ENCODE results near the gene PROM1. TPM values are rescaled to one million over a fixed set of nuclear protein-coding genes. Genes with fewer than 3 reads are reported as not detected.
A peak's percentile ranks its signal among the peaks of the same experiment; 100 is the strongest.

The PROM1 gene
- total and polyA plus RNA-seq, 4 experiments from 2014 or later, result not detected

DNA sequence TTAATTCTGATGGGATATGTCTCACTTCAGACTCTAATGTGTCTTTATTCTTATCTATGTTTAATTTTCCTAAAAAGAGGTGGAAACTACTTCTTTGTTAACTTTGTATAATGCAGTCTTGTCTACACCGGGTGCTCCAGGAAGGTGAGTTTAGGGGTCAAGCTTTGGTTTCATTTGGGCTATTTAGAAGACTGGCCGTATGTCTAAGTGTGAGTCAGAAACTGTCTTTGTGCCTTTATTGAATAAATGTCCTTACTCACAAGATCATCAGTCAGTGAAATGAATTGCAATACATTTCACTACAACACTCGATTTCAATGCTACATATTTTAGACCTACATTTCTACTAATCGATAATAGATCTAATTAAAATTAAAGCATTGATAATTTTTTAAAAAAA lies 56.2 kb downstream of the PROM1 start:
- no peak overlapping the region for H3K27ac ChIP-seq (ENCODE audit: low read depth, low read length)
- CTCF ChIA-PET (ENCODE audit: partially characterized antibody), result interaction anchor here (1.2 to 5.8 kb wide), 2 partner anchors 31 to 237 kb away, joined by 3 to 63 read pairs; no protein-coding TSS in a partner anchor
- H3K4me1 Mint-ChIP-seq, result no peaks in the 10 kb centered on the region

DNA sequence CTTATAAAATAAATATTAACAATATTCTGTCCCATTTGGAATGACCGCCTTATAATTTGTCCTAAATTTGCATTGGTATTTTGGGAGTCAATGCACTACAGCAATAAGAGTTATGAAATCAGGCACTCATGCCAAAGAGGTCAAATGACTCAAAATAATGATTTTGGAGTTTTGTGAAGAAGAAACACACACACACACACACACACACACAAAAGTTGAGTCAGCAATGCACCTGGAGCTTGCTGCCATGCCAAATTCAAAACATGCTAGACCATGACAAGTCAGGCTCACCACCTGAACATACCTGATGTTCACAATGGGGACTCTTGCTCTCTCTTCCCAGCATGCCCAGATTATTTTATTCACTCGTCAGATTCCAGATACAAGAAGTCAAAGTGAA lies 56.7 kb downstream of the PROM1 start:
- Mint-ChIP-seq H3K27me3 (peaks cover 12 to 14% of the 10 kb centered on the region in 2 donors), H3K9me3 (no peaks in the 10 kb centered on the region), H3K4me3 (no peak overlapping the region), H3K27ac (no peak overlapping the region), H3K36me3 (no peaks in the 10 kb centered on the region), H3K4me1 (no peaks in the 10 kb centered on the region)
- Histone ChIP-seq H3K27ac (ENCODE audit: low read depth, low read length) (no peak overlapping the region), H3K27me3 (ENCODE audit: insufficient read depth, low read length) (no peaks in the 10 kb centered on the region), H3K9me3 (ENCODE audit: control insufficient read depth in 1 of 2, low read length in 2 of 2) (no peaks in the 10 kb centered on the region), H3K4me3 (ENCODE audit: low read length in 2 of 2) (no peak overlapping the region), H3K4me1 (ENCODE audit: insufficient read depth, low read length) (no peaks in the 10 kb centered on the region), H3K36me3 (ENCODE audit: insufficient read depth, low read length) (no peaks in the 10 kb centered on the region)
- ChIA-PET CTCF (ENCODE audit: partially characterized antibody) (interaction anchor here (5.8 kb wide), 1 partner anchor 238 kb away, joined by 63 read pairs; no protein-coding TSS in a partner anchor), POLR2A (ENCODE audit: partially characterized antibody) (no interaction called here)
- intact Hi-C loops (cut with micrococcal nuclease), result loop anchor here (5.0 to 10.0 kb wide), 2 partner anchors 170 to 1298 kb away; no protein-coding TSS in a partner anchor
- DNase-seq, result no peak

More for the DNA sequence above, 56.2 kb downstream of the PROM1 start:
- Histone ChIP-seq H3K4me3 (ENCODE audit: low read length in 2 of 2) (no peak overlapping the region), H3K4me1 (ENCODE audit: insufficient read depth, low read length) (no peaks in the 10 kb centered on the region), H3K27me3 (ENCODE audit: insufficient read depth, low read length) (no peaks in the 10 kb centered on the region), H3K36me3 (ENCODE audit: insufficient read depth, low read length) (no peaks in the 10 kb centered on the region), H3K9me3 (ENCODE audit: control insufficient read depth in 1 of 2, low read length in 2 of 2) (no peaks in the 10 kb centered on the region)
- no peak overlapping the region for H3K4me3 Mint-ChIP-seq
- DNase-seq, result no peak
- no peaks in the 10 kb centered on the region for H3K36me3 Mint-ChIP-seq
- POLR2A ChIA-PET (ENCODE audit: partially characterized antibody), result no interaction called here
- no peaks in the 10 kb centered on the region for H3K9me3 Mint-ChIP-seq
- no peak overlapping the region for H3K27ac Mint-ChIP-seq
- peaks cover 12 to 14% of the 10 kb centered on the region in 2 donors for H3K27me3 Mint-ChIP-seq
- intact Hi-C loops (cut with micrococcal nuclease), result loop anchor here (5.0 to 10.0 kb wide), 2 partner anchors 170 to 1297 kb away; no protein-coding TSS in a partner anchor

DNA sequence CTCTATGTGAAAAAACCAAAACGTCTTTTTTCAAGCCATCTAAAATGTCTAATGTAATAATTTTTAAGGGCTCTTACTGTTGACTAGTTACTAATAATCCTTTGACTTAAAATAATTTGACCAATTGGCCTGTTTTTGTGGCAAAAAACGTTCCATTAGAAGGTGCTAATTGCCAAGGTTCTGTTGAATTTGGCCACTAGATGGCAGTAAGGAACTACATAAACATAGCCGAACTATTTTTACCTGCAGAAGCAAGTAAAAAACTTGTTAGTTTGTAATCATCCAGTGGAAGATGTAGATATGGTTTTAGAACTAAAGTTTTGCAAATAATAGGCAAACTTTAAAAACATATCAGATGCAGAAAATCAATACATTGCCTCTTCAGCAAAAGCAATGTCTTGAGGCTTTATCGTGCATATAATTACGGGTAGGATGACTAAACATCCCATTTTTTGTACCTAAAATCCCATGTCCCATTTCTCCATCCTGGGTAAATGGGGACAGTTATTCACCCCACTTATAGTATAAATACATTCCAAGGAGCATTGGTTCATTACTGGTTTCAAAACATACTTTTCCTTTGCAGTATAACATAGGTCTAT lies 57.6 kb downstream of the PROM1 start:
- H3K27ac Mint-ChIP-seq, result no peak overlapping the region

DNA sequence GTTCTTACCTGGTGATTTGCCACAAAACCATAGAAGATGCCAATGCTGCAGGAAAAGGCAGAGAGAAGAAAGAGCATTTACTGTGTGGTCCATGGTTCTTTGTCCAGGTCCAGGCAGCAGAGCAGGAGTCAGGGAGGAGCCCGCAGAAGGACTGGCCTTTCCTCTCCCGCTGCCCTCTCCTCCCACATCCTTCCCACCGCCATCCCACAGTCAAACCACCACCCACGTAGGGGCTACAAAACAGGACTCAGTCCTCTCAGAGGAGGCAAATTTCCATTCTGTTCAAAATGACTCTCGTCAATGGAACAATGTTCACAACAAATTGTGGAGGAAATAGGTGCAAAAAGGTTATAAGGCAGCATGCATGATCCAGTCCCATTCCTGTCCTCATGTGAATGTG lies 58.6 kb downstream of the PROM1 start:
- no peak for DNase-seq
- no peaks in the 10 kb centered on the region for H3K9me3 Mint-ChIP-seq
- H3K4me1 Mint-ChIP-seq, result no peaks in the 10 kb centered on the region
- Histone ChIP-seq H3K4me1 (ENCODE audit: insufficient read depth, low read length) (no peaks in the 10 kb centered on the region), H3K27ac (ENCODE audit: low read depth, low read length) (no peak overlapping the region), H3K36me3 (ENCODE audit: insufficient read depth, low read length) (no peaks in the 10 kb centered on the region), H3K9me3 (ENCODE audit: control insufficient read depth in 1 of 2, low read length in 2 of 2) (no peaks in the 10 kb centered on the region), H3K27me3 (ENCODE audit: insufficient read depth, low read length) (no peaks in the 10 kb centered on the region), H3K4me3 (ENCODE audit: low read length in 2 of 2) (no peak overlapping the region)
- intact Hi-C loops (cut with micrococcal nuclease), result loop anchor here (5.0 to 10.0 kb wide), 2 partner anchors 172 to 1300 kb away; no protein-coding TSS in a partner anchor
- H3K36me3 Mint-ChIP-seq, result no peaks in the 10 kb centered on the region
- H3K27me3 Mint-ChIP-seq, result peaks cover 12 to 15% of the 10 kb centered on the region in 2 donors
- ChIA-PET CTCF (ENCODE audit: partially characterized antibody) (interaction anchor here (0.5 to 1.9 kb wide), 3 partner anchors 239 to 314 kb away, joined by 3 to 7 read pairs (median 4); no protein-coding TSS in a partner anchor), POLR2A (ENCODE audit: partially characterized antibody) (no interaction called here)
- no peak overlapping the region for H3K4me3 Mint-ChIP-seq
- H3K27ac Mint-ChIP-seq, result no peak overlapping the region

More for the DNA sequence above, 57.6 kb downstream of the PROM1 start:
- H3K27ac ChIP-seq (ENCODE audit: low read depth, low read length), result no peak overlapping the region
- no peaks in the 10 kb centered on the region for H3K36me3 Mint-ChIP-seq
- peak in 4 of 5 donors; percentile 48 to 57 (median 53) for DNase-seq
- H3K4me1 ChIP-seq (ENCODE audit: insufficient read depth, low read length), result no peaks in the 10 kb centered on the region
- H3K36me3 ChIP-seq (ENCODE audit: insufficient read depth, low read length), result no peaks in the 10 kb centered on the region
- no peak overlapping the region for H3K4me3 ChIP-seq (ENCODE audit: low read length in 2 of 2)
- H3K9me3 ChIP-seq (ENCODE audit: control insufficient read depth in 1 of 2, low read length in 2 of 2), result no peaks in the 10 kb centered on the region
- no peaks in the 10 kb centered on the region for H3K4me1 Mint-ChIP-seq
- ChIA-PET CTCF (ENCODE audit: partially characterized antibody) (interaction anchor here (0.7 to 5.8 kb wide), 2 partner anchors 239 to 315 kb away, joined by 3 to 63 read pairs; no protein-coding TSS in a partner anchor), POLR2A (ENCODE audit: partially characterized antibody) (no interaction called here)
- H3K9me3 Mint-ChIP-seq, result no peaks in the 10 kb centered on the region
- peaks cover 12 to 14% of the 10 kb centered on the region in 2 donors for H3K27me3 Mint-ChIP-seq
- intact Hi-C loops (cut with micrococcal nuclease), result loop anchor here (1.0 to 10.0 kb wide), 3 partner anchors 171 to 1299 kb away; no protein-coding TSS in a partner anchor
- H3K4me3 Mint-ChIP-seq, result no peak overlapping the region
- H3K27me3 ChIP-seq (ENCODE audit: insufficient read depth, low read length), result no peaks in the 10 kb centered on the region

DNA sequence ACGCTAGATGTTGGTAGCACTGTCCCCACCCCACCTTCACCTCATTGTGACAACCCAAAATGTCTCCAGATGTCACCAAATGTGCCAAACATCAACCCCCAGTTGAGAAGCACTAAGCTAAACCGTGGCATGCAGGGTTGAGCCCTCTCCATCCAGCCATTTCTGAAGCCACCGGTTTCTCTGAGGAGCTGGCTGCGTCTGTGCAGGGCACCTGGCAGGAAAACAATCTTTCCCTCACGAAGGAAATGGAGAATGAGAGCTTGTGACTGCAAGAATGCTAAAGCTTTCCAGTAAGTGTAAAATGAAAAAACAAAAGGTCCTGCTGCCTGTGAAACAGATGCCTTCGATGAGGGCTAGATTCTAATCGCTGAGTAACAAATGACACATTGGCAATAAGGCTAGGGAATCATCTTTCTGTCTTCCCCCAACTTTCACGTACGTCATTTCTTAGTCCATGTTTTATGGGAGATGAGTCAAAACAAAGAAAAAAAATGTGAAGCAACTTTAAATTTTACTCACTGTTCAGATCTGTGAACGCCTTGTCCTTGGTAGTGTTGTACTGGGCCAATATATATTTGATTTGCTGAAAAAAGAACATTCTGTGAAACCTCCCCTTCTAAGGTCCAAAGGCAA lies 59.9 kb downstream of the PROM1 start:
- intact Hi-C loops (cut with micrococcal nuclease), result loop anchor here (10.0 kb wide), 1 partner anchor 1301 kb away; no protein-coding TSS in a partner anchor
- no peak overlapping the region for H3K27ac Mint-ChIP-seq
- H3K36me3 ChIP-seq (ENCODE audit: insufficient read depth, low read length), result no peaks in the 10 kb centered on the region
- H3K9me3 Mint-ChIP-seq, result no peaks in the 10 kb centered on the region
- POLR2A ChIA-PET (ENCODE audit: partially characterized antibody), result no interaction called here
- H3K4me1 ChIP-seq (ENCODE audit: insufficient read depth, low read length), result no peaks in the 10 kb centered on the region
- H3K27me3 ChIP-seq (ENCODE audit: insufficient read depth, low read length), result no peaks in the 10 kb centered on the region
- no peak for DNase-seq
- CTCF ChIA-PET (ENCODE audit: partially characterized antibody), result interaction anchor here (0.7 to 1.9 kb wide), 3 partner anchors 10 to 1298 kb away, joined by 3 to 7 read pairs (median 3); no protein-coding TSS in a partner anchor
- peaks cover 12 to 16% of the 10 kb centered on the region in 2 donors for H3K27me3 Mint-ChIP-seq
- H3K36me3 Mint-ChIP-seq, result no peaks in the 10 kb centered on the region
- H3K4me3 ChIP-seq (ENCODE audit: low read length in 2 of 2), result no peak overlapping the region
- no peak overlapping the region for H3K27ac ChIP-seq (ENCODE audit: low read depth, low read length)
- no peaks in the 10 kb centered on the region for H3K4me1 Mint-ChIP-seq
- no peaks in the 10 kb centered on the region for H3K9me3 ChIP-seq (ENCODE audit: control insufficient read depth in 1 of 2, low read length in 2 of 2)
- H3K4me3 Mint-ChIP-seq, result no peak overlapping the region

DNA sequence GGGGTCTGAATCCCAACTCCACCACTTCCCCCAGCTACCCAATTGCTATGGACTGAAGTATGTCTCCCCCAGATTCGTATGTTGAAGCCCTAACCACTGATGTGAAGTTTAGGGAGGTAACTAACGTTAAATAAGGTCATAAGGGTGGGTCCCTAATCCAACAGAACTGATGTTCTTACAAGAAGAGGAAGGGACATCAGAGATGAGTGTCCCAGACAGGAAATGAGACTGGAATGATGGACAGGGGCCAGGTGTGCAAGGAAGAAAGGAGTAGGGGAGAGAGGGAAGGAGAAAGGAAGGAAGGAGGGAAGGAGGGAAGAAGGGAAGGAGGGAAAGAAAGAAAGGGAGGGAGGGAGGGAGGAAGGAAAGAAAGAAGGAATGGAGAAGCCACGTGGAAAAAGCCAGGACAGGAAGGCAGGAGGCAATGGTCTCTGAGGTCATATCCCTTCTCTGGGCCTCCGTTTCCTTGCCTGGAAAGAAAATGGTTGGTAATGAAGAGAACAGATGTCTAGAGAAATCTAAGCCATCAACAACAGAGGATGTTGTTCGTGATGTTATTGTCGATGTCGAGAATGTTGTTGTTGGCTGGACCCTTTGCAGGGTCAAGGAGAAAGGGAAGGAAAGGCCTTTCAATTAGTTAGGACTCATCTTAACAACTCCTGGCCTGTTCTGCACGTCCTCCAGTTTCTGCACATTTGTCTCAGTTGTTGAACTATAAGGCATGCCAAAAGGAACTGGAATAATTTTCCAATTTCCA lies 61.8 kb downstream of the PROM1 start:
- intact Hi-C loops (cut with micrococcal nuclease), result loop anchor here (10.0 kb wide), 1 partner anchor 1303 kb away; no protein-coding TSS in a partner anchor
- CTCF ChIA-PET (ENCODE audit: partially characterized antibody), result interaction anchor here (0.6 to 1.3 kb wide), 3 partner anchors 8 to 243 kb away, joined by 3 read pairs; no protein-coding TSS in a partner anchor
- H3K36me3 Mint-ChIP-seq, result no peaks in the 10 kb centered on the region
- Histone ChIP-seq H3K36me3 (ENCODE audit: insufficient read depth, low read length) (no peaks in the 10 kb centered on the region), H3K4me3 (ENCODE audit: low read length in 2 of 2) (no peak overlapping the region), H3K9me3 (ENCODE audit: control insufficient read depth in 1 of 2, low read length in 2 of 2) (no peaks in the 10 kb centered on the region), H3K27me3 (ENCODE audit: insufficient read depth, low read length) (no peaks in the 10 kb centered on the region), H3K4me1 (ENCODE audit: insufficient read depth, low read length) (no peaks in the 10 kb centered on the region), H3K27ac (ENCODE audit: low read depth, low read length) (no peak overlapping the region)
- POLR2A ChIA-PET (ENCODE audit: partially characterized antibody), result no interaction called here
- DNase-seq, result no peak
- H3K4me1 Mint-ChIP-seq, result no peaks in the 10 kb centered on the region
- H3K27me3 Mint-ChIP-seq, result peaks cover 11 to 14% of the 10 kb centered on the region in 2 donors
- no peak overlapping the region for H3K4me3 Mint-ChIP-seq
- H3K9me3 Mint-ChIP-seq, result no peaks in the 10 kb centered on the region
- no peak overlapping the region for H3K27ac Mint-ChIP-seq

Measured in CD4-positive, alpha-beta memory T cell (primary cell).